HL-60 (cell line): Measurements from ENCODE around the gene SOST.

Source experiments
- DNase-seq, 2 experiments: peaks; one replicate each; pipeline ENCODE4 v3.0.0-alpha.2; 2010 to 2020; ENCODE audit warnings: low read depth in 1 of 2, low spot score in 1 of 2
- H3K27ac ChIP-seq: fragments of 250-450 bp; sonication (Bioruptor Pico); replicated peaks from 2 replicates; pipeline ENCODE4 v1.5.1; 2020; ENCODE audit warnings: mild to moderate bottlenecking, moderate library complexity
- H3K27me3 ChIP-seq: fragments of 250-450 bp; sonication (Bioruptor Pico); 2 replicates; pipeline ENCODE4 v1.5.1; 2021; ENCODE audit warnings: mild to moderate bottlenecking, moderate library complexity; ENCODE audit not compliant: insufficient read depth, poor library complexity, severe bottlenecking
- H3K4me3 ChIP-seq: replicated peaks from 2 replicates; pipeline ENCODE4 v1.5.1; 2011; ENCODE audit warnings: mild to moderate bottlenecking, control low read depth, low read length; ENCODE audit not compliant: insufficient read depth
- GABPA ChIP-seq: IDR thresholded peaks from 2 replicates; pipeline ENCODE4 v1.6.1; 2012; ENCODE audit warnings: low read depth
- POLR2AphosphoS5 ChIP-seq: IDR thresholded peaks from 2 replicates; pipeline ENCODE4 v1.6.1; 2012; ENCODE audit warnings: low read depth
- REST ChIP-seq: IDR thresholded peaks from 2 replicates; pipeline ENCODE4 v1.6.1; 2012; ENCODE audit warnings: low read depth; ENCODE audit not compliant: insufficient replicate concordance
- SPI1 ChIP-seq: IDR thresholded peaks from 2 replicates; pipeline ENCODE4 v1.6.1; 2012; ENCODE audit warnings: low read depth, mild to moderate bottlenecking, borderline replicate concordance
- TF ChIP-seq, protein P1 (sequence below): IDR thresholded peaks from one replicate; pipeline ENCODE4 v1.5.1; 2011; ENCODE audit warnings: low read length, control low read depth, inconsistent platforms; ENCODE audit not compliant: insufficient read depth

Gene SOST

GRCh38 chr17:43709210-43709609 lies 49.4 kb downstream of the SOST start:
- DNase-seq, result no peak
- peaks cover 19% of the 10 kb centered on the region for H3K27me3 ChIP-seq
- H3K27ac ChIP-seq, result no peak overlapping the region
- H3K4me3 ChIP-seq, result no peak overlapping the region
- TF ChIP-seq SPI1, result no peak
- TF ChIP-seq POLR2AphosphoS5, result no peak
- TF ChIP-seq, protein P1, sequence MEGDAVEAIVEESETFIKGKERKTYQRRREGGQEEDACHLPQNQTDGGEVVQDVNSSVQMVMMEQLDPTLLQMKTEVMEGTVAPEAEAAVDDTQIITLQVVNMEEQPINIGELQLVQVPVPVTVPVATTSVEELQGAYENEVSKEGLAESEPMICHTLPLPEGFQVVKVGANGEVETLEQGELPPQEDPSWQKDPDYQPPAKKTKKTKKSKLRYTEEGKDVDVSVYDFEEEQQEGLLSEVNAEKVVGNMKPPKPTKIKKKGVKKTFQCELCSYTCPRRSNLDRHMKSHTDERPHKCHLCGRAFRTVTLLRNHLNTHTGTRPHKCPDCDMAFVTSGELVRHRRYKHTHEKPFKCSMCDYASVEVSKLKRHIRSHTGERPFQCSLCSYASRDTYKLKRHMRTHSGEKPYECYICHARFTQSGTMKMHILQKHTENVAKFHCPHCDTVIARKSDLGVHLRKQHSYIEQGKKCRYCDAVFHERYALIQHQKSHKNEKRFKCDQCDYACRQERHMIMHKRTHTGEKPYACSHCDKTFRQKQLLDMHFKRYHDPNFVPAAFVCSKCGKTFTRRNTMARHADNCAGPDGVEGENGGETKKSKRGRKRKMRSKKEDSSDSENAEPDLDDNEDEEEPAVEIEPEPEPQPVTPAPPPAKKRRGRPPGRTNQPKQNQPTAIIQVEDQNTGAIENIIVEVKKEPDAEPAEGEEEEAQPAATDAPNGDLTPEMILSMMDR, result no peak
- TF ChIP-seq REST, result no peak
- no peak for TF ChIP-seq GABPA

- H3K4me3 ChIP-seq, result no peak overlapping the region
- no peak for DNase-seq
- H3K27ac ChIP-seq, result no peak overlapping the region
- H3K27me3 ChIP-seq, result peaks cover 8% of the 10 kb centered on the region
- no peak for TF ChIP-seq GABPA
- TF ChIP-seq, protein P1, result no peak
- no peak for TF ChIP-seq POLR2AphosphoS5
- TF ChIP-seq REST, result no peak
Observed at GRCh38 chr17:43707184-43707583, 51.4 kb downstream of the SOST start.

- DNase-seq, result no peak
- H3K4me3 ChIP-seq, result no peak overlapping the region
- TF ChIP-seq SPI1, result no peak
- TF ChIP-seq GABPA, result no peak
- TF ChIP-seq, protein P1, result no peak
- TF ChIP-seq POLR2AphosphoS5, result no peak
- TF ChIP-seq REST, result no peak
- H3K27me3 ChIP-seq, result peaks cover 8% of the 10 kb centered on the region
- no peak overlapping the region for H3K27ac ChIP-seq
Observed at GRCh38 chr17:43706235-43706634, 52.4 kb downstream of the SOST start.
